GM21360 (cell line): ENCODE data around the gene SPAAR.
"Not testable (repeated sequence)": the region's sequence is repeated elsewhere in the genome, so short reads cannot be mapped to it uniquely, and the experiment has no call there.

ENCODE experiments used
- ATAC-seq: cut with Tn5 transposase; IDR thresholded peaks from one replicate; pipeline ENCODE4 v1.9.1; 2021; ENCODE audit warnings: mild to moderate bottlenecking, moderate library complexity; ENCODE audit not compliant: unreplicated experiment

The SPAAR gene

GRCh38 chr9:35920051-35920620 is 10.8 kb downstream of the SPAAR start:
- no peak for ATAC-seq

GRCh38 chr9:35923598-35923926 is 14.3 kb downstream of the SPAAR start:
- ATAC-seq, result no peak

DNA sequence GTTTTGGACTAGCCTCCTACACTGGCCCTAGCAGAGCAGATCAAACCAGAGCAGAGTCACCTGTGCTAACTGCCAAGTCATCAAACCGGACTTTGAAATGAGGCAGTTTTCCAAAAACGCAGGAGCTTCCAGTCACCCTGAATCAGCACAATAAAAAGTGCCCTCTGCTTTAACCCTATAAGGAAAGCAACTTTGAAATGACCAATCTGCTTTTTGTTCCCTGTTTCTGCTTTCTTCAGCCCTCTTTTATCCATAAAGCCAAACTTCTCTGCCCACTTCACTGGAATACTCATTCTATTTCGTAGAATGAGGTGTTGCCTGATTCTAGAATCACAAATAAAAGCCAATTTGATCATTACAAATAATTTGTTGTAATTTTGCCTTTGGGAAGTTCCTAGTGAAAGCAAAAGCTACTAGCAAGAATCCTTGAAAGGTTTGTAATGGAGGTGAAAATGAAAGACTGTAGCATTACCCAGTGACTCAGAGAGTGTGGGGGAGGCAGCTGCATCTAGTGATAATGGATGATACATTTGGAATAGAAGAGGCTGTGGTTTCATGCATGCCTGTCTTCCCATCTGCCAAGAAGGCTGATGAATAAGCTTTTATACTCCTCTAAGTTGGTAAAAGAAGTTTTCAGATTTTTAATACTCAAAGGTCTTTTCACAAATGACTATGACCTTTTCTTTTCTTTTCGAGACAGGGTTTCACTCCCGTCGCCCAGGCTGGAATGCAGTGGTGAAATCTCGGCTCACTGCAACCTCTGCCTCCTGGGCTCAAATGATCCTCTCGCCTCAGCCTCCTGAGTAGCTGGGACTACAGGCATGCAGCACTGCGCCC is 14.9 kb downstream of the SPAAR start:
- no peak for ATAC-seq

- no peak for ATAC-seq
Measured at GRCh38 chr9:35928591-35929452, 19.5 kb downstream of the SPAAR start.

- no peak for ATAC-seq
Measured at GRCh38 chr9:35929453-35929718, 20.1 kb downstream of the SPAAR start.

DNA sequence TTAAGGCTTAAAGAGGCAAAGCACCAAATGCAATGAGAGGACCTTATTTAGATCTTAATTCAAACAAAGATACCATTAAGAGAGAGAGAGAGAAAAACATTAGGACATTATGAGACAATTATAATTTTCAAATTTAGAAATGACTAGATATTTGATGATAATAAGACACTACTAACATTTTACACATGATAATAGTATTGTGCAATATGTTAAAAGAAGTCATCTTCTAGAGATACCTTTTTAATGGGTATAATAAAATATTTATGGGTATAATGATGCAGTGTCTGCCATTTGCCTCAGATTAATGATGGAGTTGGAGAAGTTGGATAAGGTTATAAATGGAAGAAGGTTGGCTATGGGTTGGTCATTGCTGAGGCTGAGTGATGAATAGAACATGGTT is 21.2 kb downstream of the SPAAR start:
- ATAC-seq, result no peak

DNA sequence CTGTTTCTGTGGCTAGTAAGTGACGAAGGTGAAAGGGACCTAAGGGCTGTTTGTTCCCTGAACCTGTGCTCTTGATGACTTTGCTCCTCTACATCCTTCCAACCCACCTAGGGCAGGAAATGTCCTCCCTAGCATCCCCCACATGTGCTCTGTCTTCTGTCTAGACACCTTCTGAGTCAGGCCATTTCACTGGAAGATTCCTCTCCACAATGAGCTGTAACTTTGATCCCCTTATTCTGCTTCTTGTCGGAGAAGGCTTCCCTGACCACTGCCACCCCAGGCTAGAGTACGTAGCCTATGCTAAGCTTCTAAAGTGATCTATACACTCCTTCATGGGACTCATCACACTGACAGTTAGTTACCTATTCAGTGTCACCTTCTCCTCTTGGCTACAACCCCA is 21.7 kb downstream of the SPAAR start:
- no peak for ATAC-seq

- no peak for ATAC-seq
Measured at GRCh38 chr9:35932735-35933134, 23.4 kb downstream of the SPAAR start.

GRCh38 chr9:35933550-35934067 is 24.3 kb downstream of the SPAAR start:
- ATAC-seq, result no peak

DNA sequence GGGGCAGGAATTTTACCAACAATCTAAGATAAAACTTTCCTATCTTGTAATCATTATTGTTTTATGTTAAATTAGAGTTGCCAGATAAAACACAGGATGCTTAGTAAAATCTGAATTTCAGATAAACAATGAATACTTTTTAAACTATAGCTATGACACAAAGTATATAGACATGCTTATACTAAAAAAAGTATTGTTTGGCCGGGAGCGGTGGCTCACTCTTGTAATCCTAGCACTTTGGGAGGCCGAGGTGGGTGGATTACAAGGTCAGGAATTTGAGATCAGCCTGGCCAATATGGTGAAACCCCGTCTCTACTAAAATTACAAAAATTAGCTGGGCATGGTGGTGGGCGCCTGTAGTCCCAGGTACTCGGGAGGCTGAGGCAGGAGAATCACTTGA is 24.8 kb downstream of the SPAAR start:
- ATAC-seq, result not testable (repeated sequence)

- no peak for ATAC-seq
Measured at GRCh38 chr9:35935261-35935660, 26.0 kb downstream of the SPAAR start.

GRCh38 chr9:35935755-35936509 is 26.6 kb downstream of the SPAAR start:
- no peak for ATAC-seq

- ATAC-seq, result no peak
Measured at GRCh38 chr9:35937227-35937626, 27.9 kb downstream of the SPAAR start.

DNA sequence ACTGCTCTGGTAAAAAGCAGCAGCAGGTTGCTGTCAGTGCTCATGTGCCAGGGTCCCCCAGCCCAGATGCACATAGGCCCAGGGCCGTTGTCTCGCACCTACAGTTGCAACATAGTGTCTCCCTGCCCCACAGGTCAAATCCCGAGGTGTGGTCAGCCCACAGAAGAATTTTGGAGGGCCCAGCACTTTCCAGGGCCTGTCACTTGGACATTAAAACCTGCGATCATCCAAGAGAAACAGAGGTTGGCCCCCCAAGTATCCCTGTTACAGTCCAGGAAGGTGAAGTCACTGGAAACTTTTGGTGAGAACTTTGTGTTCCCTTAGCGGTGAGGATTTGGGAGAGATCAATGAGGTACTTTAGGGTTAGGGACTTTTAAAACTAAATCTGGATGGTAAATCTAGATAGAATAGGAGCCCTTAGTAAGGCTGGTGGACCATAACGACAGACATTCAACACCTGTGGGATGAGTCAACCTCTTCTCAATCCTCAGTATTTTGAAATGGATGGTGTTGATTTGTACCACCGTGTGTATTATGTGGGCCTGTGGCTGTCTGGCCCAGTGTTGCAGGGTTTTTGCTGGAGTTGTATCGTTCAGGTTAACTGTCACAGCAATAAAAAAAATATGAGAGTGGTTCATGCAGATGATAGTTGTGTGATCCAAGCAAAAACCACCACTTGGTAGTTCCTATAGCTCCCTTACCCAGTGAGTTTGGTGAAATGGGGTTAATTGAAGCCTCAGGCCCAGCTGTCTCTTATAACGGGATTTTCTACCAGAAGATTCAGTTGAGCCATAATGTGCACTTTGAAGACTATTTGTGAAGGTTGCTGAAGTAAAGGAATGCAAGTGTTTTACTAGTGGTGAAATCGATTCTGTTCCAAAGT is 29.4 kb downstream of the SPAAR start:
- ATAC-seq, result no peak

DNA sequence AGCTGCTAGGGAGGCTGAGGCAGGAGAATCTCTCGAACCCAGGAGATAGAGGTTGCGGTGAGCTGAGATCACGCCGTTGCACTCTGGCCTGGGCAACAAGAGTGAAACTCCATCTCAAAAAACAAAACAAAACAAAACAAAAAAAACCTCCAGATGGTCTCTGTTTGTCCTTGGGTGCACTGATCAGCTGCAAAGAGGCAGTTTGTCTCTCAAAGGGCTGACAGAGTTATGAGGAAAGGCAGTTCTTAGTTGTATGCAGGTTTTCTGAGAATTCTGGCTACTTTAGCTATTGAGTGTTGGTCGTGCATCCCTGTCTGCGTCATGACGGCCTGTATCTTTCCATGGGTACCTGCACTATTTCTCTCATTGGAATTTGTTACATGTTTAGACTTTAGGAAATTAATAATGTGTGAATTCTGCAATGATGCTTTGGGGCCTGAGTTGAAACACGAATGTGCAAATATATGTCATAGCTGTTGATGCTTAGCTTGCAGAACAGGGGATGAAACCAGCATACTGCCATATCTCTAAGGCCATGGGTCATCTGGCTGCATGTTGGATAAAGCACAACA is 30.5 kb downstream of the SPAAR start:
- no peak for ATAC-seq

- no peak for ATAC-seq
Measured at GRCh38 chr9:35940458-35941407, 31.4 kb downstream of the SPAAR start.

- no peak for ATAC-seq
Measured at GRCh38 chr9:35942286-35942685, 33.0 kb downstream of the SPAAR start.

GRCh38 chr9:35944173-35944572 is 34.9 kb downstream of the SPAAR start:
- ATAC-seq, result no peak

- ATAC-seq, result no peak
Measured at GRCh38 chr9:35944841-35945240, 35.6 kb downstream of the SPAAR start.
